C1 segment of cervical spinal cord (tissue), 14 donors: Measurements from ENCODE around the gene BTF3.
A peak's percentile ranks its signal among the peaks of the same experiment; 100 is the strongest.
"Not testable (repeated sequence)": the region's sequence is repeated elsewhere in the genome, so short reads cannot be mapped to it uniquely, and the experiment has no call there.

Experiments used
- DNase-seq, 14 donors: peaks; one replicate each; lab custom pipeline; 2025; lab: John Stamatoyannopoulos, UW

Gene BTF3

GRCh38 chr5:73498057-73498992, at the start of gene BTF3:
BTF3 (plus strand) TSS chr5:73498442; CDS start chr5:73498668, 226 bp downstream.
- peak; percentile 75 to 97 (median 94) for DNase-seq

DNA sequence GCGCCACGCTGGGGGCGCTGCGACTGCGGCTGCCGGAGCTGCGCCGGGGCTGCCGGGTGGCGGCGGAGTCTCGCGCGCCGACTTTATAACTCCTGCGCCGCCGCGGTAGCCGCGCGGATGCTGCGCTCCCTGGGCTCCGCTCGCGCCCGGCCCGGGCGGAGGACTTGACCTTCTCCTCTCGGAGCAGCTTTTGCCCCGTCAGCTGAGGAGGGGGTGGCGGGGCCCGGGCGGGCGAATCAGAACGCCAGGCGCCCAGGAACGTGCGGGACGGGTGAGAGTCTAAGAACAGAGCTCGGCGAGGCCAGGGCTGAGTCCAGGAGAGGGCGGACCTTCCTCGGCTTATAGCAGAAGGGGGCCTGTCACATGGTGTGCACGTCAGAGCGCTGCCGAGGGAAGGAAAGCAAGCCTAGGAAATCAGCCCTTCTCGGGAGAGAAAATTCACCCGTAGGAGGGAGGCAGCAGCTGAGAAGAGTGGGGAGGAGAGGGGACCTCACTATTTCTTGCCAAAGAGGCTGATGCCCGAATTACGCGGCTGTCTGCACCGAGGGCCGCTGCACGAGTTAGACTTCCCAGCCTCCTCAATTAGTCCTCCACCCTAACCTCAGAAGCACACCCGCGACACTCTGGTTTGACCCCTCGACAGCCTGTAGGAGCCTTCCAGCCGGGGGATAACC, 49.6 kb upstream of the BTF3 start, which contains the start of gene FOXD1:
Gene FOXD1 (minus strand): TSS at position 315 of the 674 bp plus-strand sequence. CDS start 415 bp downstream, outside the sequence.
- DNase-seq, result peak in 8 of 14 donors; percentile 9 to 39 (median 18)

DNA sequence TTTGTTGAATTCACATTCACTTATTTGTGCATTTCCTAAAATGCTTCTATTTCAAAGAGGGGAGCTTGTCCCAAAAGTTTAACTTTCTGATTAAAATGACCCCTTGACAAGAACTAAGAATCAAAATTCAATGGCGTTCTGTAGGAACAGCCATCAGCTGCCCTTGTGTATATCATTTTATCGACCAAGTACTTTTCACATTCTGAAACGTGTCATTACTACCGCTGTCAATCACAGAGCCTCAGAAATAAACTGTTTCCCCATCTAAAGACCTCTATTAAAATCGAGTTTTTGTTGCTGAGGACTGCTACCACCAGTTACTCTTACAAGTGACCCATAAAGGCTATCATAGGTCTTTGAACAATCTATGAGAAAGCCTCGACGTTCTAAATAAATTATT, 48.1 kb upstream of the BTF3 start:
- DNase-seq, result no peak

GRCh38 chr5:73450672-73451223, 47.5 kb upstream of the BTF3 start:
- no peak for DNase-seq

- peak in 6 of 14 donors; percentile 6 to 40 (median 30) for DNase-seq
Measured at GRCh38 chr5:73451224-73452130, 46.8 kb upstream of the BTF3 start.

DNA sequence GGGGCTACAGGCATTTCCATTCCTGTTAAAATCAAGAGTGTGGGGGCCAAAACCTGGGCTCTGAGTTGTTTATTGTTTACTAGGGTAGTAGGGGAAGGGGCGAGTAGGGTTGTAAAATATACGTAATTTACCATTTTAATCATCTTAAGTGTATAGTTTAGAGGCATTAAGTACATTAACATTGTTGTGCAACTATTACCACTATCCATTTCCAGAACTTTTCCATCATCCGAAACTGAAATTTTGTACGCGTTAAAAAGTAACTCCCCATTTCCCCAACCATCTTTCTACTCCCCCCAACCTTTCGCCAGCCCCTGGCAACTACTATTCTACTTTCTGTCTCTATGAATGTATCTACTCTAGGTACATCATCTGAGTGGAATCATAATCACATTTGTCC, 46.0 kb upstream of the BTF3 start:
- no peak for DNase-seq

DNA sequence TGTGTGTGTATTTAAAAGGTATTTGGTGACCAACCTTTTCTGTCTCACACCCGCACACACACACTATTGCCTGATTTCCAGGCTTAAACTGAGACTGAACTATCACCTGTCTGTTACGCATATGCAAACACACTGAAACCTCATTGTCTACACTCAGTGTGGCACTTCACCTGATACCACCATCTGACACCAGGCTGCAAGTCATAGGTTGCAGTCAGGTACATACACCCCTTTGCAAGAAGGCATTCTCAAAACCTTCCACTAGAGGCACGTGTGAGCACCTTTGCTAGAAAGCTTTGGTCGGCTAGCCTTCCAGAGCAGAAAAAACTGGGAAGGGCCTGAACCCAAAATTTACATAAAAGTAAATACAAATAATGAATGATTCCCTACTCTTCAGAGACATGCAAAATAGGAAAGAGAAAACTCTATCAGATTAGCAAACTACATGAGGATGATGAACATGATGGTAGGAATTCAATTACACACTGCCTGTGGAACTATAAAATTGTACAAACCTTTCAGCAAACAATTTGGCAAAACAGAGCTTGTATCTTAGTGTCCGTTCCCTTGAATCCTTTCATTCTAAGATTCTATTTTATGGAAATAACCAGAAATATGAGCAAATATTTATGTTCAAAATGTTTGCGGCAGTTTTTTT, 43.7 kb upstream of the BTF3 start:
- DNase-seq, result no peak

- not testable (repeated sequence) for DNase-seq
Measured at GRCh38 chr5:73456462-73456861, 41.8 kb upstream of the BTF3 start.

DNA sequence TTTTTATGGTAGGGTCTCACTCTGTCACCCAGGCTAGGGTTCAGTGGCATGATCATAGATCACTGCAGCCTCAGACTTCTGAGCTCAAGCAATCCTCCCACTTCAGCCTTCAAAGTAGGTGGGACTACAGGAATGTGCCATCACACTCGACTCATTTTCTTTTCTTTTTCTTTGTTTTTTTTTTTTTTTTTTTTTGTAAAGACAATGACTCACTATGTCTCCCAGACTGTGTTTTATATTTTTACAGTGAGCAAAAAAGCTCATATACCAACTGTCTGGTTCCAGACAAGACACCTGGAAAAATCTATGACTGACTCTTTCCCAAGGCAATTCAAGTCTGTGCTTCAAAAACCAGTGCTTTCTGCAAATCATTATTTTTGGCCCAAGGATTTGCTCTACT, 38.9 kb upstream of the BTF3 start:
- no peak for DNase-seq

- DNase-seq, result no peak
Measured at GRCh38 chr5:73460133-73460532, 38.1 kb upstream of the BTF3 start.

DNA sequence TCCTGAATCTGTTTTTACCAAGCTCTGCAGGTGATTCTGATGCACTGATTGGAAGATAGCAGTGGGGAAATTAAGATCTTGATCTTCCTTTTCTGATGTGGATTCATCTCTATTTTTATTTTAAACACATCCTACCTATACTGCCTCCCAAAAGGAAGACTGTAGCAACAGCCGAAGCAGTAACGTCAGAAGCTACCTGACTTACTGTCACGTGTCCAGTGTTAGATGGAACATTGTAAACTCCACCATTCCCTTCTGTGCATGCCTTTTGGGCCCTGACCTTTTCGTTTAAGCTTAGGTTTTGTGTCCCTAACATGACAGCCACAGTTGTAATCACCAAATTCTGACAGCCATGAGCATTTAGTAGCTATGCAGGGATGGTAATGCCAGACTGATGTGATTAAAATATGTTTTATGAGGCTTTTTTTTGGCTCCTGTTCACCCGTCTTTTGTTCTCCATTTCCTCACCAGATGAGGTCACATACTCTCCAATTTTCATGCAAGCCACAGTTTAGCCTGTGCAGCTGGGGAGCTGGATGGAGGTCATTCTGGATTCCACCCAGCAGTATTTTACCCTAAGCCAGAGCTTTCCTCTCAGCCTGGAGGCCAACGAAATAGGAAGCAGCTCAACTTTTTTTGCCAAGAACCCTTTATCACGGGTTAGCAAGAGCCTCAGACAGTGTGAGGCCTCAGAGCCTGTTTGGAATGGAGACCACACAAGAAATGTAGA, 34.1 kb upstream of the BTF3 start:
- peak in 4 of 14 donors; percentile 1 to 28 (median 2) for DNase-seq

GRCh38 chr5:73468638-73469037, 29.6 kb upstream of the BTF3 start:
- DNase-seq, result not testable (repeated sequence)

GRCh38 chr5:73469878-73470277, 28.4 kb upstream of the BTF3 start:
- DNase-seq, result no peak

DNA sequence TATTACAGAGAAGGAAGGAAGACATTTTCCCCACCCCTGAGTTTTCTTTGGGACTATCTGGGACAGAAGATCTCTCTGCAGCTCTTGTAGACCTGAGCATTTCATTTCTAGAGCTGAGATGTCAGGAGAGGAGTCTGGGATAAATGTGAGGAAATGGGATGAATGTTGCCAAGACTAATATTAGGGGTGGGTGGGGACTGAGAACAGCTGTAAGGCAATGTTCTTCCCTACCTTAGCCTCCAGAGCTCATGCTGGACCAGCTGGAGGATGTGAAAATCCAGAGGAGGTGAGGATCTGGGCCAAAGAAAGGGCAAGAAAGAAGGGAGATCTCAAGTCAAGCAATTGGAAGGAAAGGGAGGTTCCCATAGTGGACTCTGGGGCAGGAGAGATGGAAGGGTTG, 26.6 kb upstream of the BTF3 start:
- DNase-seq, result no peak

GRCh38 chr5:73472116-73472515, 26.1 kb upstream of the BTF3 start:
- no peak for DNase-seq

DNA sequence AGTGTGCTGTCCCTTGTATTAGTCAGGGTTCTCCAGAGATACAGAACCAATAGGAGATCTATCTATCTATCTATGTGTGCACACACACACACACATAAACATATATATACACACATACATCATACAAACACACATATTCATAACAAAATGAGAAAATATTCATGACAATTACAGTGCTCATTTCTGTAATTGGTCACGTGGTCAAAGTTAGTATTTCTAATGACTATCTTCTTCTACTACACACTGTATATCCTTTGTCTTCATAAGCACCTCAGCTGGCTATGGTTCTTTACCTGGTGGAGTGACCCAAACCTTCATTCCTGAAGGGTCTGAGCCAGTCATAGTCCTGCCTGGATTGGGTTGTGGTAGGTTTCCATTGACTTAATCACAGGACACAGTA, 17.7 kb upstream of the BTF3 start:
- DNase-seq, result no peak

- no peak for DNase-seq
Measured at GRCh38 chr5:73482383-73483136, 15.7 kb upstream of the BTF3 start.

- DNase-seq, result no peak
Measured at GRCh38 chr5:73483676-73484075, 14.6 kb upstream of the BTF3 start.

GRCh38 chr5:73484511-73484910, 13.7 kb upstream of the BTF3 start:
- no peak for DNase-seq
